ENCODE results near the gene FAM110C. TPM values are rescaled to one million over a fixed set of nuclear protein-coding genes. Genes with fewer than 3 reads are reported as not detected.

FAM110C gene
- total and polyA plus RNA-seq, 4 donors: 4.8 to 18.2 (median 5.0) TPM

DNA sequence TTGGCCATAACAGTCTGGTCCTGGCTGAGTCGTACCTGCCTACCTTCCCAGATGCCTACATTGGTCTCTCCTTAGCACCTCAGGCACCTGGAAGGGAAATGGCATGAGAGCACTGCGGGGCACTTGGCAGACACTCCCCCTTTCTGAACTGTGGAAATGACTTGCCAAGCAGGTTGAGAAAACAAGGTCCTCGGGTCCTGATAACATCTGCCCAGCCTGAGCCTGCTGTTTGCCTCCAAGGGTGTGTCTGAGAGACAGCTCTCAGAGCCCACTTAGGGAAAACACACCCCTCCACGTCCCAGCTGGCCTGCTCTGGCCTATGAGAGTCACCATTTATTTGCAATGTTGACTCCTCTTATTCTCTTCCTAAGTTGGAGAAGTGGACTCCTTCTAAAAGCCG, 10.5 kb downstream of the FAM110C start:
- WGBS: 67% methylated on average over 5 of the region's 5 CpGs
- no peak overlapping the region for H3K27ac ChIP-seq (ENCODE audit: low read depth in 1 of 2, low read length in 2 of 2)

GRCh38 chr2:33620-34019, 12.7 kb downstream of the FAM110C start:
- no peak for TF ChIP-seq FOXA1 (IDR thresholded peaks at IDR 0.05)
- TF ChIP-seq, protein P1, sequence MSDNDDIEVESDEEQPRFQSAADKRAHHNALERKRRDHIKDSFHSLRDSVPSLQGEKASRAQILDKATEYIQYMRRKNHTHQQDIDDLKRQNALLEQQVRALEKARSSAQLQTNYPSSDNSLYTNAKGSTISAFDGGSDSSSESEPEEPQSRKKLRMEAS (IDR thresholded peaks at IDR 0.05): no peak
- TF ChIP-seq, protein P2, sequence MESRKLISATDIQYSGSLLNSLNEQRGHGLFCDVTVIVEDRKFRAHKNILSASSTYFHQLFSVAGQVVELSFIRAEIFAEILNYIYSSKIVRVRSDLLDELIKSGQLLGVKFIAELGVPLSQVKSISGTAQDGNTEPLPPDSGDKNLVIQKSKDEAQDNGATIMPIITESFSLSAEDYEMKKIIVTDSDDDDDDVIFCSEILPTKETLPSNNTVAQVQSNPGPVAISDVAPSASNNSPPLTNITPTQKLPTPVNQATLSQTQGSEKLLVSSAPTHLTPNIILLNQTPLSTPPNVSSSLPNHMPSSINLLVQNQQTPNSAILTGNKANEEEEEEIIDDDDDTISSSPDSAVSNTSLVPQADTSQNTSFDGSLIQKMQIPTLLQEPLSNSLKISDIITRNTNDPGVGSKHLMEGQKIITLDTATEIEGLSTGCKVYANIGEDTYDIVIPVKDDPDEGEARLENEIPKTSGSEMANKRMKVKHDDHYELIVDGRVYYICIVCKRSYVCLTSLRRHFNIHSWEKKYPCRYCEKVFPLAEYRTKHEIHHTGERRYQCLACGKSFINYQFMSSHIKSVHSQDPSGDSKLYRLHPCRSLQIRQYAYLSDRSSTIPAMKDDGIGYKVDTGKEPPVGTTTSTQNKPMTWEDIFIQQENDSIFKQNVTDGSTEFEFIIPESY (IDR thresholded peaks at IDR 0.05): no peak
- TF ChIP-seq RAD21 (IDR thresholded peaks at IDR 0.05): no peak
- no peak for TF ChIP-seq RXRA (IDR thresholded peaks at IDR 0.05)
- no peak for TF ChIP-seq TAF1 (conservative IDR thresholded peaks at IDR 0.05)
- TF ChIP-seq, protein P3, sequence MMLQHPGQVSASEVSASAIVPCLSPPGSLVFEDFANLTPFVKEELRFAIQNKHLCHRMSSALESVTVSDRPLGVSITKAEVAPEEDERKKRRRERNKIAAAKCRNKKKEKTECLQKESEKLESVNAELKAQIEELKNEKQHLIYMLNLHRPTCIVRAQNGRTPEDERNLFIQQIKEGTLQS (IDR thresholded peaks at IDR 0.05): no peak
- TF ChIP-seq HNF4G (IDR thresholded peaks at IDR 0.05): no peak
- no peak for TF ChIP-seq SP1 (IDR thresholded peaks at IDR 0.05)
- TF ChIP-seq JUND (IDR thresholded peaks at IDR 0.05): no peak
- TF ChIP-seq, protein P4, sequence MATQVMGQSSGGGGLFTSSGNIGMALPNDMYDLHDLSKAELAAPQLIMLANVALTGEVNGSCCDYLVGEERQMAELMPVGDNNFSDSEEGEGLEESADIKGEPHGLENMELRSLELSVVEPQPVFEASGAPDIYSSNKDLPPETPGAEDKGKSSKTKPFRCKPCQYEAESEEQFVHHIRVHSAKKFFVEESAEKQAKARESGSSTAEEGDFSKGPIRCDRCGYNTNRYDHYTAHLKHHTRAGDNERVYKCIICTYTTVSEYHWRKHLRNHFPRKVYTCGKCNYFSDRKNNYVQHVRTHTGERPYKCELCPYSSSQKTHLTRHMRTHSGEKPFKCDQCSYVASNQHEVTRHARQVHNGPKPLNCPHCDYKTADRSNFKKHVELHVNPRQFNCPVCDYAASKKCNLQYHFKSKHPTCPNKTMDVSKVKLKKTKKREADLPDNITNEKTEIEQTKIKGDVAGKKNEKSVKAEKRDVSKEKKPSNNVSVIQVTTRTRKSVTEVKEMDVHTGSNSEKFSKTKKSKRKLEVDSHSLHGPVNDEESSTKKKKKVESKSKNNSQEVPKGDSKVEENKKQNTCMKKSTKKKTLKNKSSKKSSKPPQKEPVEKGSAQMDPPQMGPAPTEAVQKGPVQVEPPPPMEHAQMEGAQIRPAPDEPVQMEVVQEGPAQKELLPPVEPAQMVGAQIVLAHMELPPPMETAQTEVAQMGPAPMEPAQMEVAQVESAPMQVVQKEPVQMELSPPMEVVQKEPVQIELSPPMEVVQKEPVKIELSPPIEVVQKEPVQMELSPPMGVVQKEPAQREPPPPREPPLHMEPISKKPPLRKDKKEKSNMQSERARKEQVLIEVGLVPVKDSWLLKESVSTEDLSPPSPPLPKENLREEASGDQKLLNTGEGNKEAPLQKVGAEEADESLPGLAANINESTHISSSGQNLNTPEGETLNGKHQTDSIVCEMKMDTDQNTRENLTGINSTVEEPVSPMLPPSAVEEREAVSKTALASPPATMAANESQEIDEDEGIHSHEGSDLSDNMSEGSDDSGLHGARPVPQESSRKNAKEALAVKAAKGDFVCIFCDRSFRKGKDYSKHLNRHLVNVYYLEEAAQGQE (IDR thresholded peaks at IDR 0.05): no peak
- TF ChIP-seq EGR1 (IDR thresholded peaks at IDR 0.05; ENCODE audit: low read depth in 2 of 2): no peak
- no peak for TF ChIP-seq HNF4A (conservative IDR thresholded peaks at IDR 0.05)
- Histone ChIP-seq H3K27ac (ENCODE audit: low read depth in 1 of 2, low read length in 2 of 2) (peak overlapping the region; percentile 6 to 21), H3K9me3 (ENCODE audit: control insufficient read depth in 4 of 4, low read length in 3 of 4) (no peaks in the 10 kb centered on the region), H3K4me1 (ENCODE audit: control insufficient read depth in 4 of 4, insufficient read depth in 4 of 4, low read length in 3 of 4) (peaks cover 0 to 13% (median 2%) of the 10 kb centered on the region in 4 donors), H3K9ac (ENCODE audit: low read depth in 1 of 2, low read length in 2 of 2) (no peak overlapping the region), H3K27me3 (ENCODE audit: control insufficient read depth in 4 of 4, insufficient read depth in 4 of 4, low read length in 3 of 4) (no peaks in the 10 kb centered on the region), H3K4me3 (ENCODE audit: low read depth in 1 of 3, low read length in 3 of 3) (no peak overlapping the region), H3K36me3 (ENCODE audit: control insufficient read depth in 4 of 4, insufficient read depth in 3 of 4, low read depth in 1 of 4, low read length in 3 of 4) (peaks cover 0 to 6% (median 3%) of the 10 kb centered on the region in 4 donors)
- DNase-seq (ENCODE audit: low spot score): no peak
- WGBS: 65% methylated on average over 7 of the region's 7 CpGs

More for the DNA sequence above, 10.5 kb downstream of the FAM110C start:
- Histone ChIP-seq H3K9ac (ENCODE audit: low read depth in 1 of 2, low read length in 2 of 2) (no peak overlapping the region), H3K27me3 (ENCODE audit: control insufficient read depth in 4 of 4, insufficient read depth in 4 of 4, low read length in 3 of 4) (no peaks in the 10 kb centered on the region), H3K9me3 (ENCODE audit: control insufficient read depth in 4 of 4, low read length in 3 of 4) (no peaks in the 10 kb centered on the region), H3K4me3 (ENCODE audit: low read depth in 1 of 3, low read length in 3 of 3) (no peak overlapping the region), H3K4me1 (ENCODE audit: control insufficient read depth in 4 of 4, insufficient read depth in 4 of 4, low read length in 3 of 4) (peaks cover 0 to 22% (median 14%) of the 10 kb centered on the region in 4 donors), H3K36me3 (ENCODE audit: control insufficient read depth in 4 of 4, insufficient read depth in 3 of 4, low read depth in 1 of 4, low read length in 3 of 4) (peaks cover 2 to 6% (median 4%) of the 10 kb centered on the region in 4 donors)
- DNase-seq (ENCODE audit: low spot score): no peak
- TF ChIP-seq FOXA2 (IDR thresholded peaks at IDR 0.05) (no peak), CTCF (IDR thresholded peaks at IDR 0.05; ENCODE audit: low read depth, low read length, missing input control) (no peak), YY1 (IDR thresholded peaks at IDR 0.05) (no peak), FOXA1 (IDR thresholded peaks at IDR 0.05) (no peak), TAF1 (conservative IDR thresholded peaks at IDR 0.05) (no peak)
- TF ChIP-seq, protein P2 (IDR thresholded peaks at IDR 0.05): no peak
